Mesenchymal stem cell (in vitro differentiated cells and primary cell): Measurements from ENCODE around the gene PRKD1.

Source experiments
- DNase-seq: peaks from one replicate; pipeline ENCODE4 v3.0.0-alpha.2; 2013
- H2AFZ ChIP-seq: one replicate; pipeline ENCODE4 v1.6.1; 2013; ENCODE audit warnings: low read depth, mild to moderate bottlenecking, control low read depth, inconsistent platforms, low read length, moderate library complexity
- H2AK5ac ChIP-seq: 2 replicates; pipeline ENCODE4 v1.6.1; 2013; ENCODE audit warnings: low read length, moderate library complexity, mild to moderate bottlenecking, inconsistent platforms; ENCODE audit not compliant: severe bottlenecking
- H2BK120ac ChIP-seq: one replicate; pipeline ENCODE4 v1.6.1; 2013; ENCODE audit warnings: low read depth, mild to moderate bottlenecking, inconsistent platforms, low read length, moderate library complexity
- H2BK12ac ChIP-seq, 2 experiments: one replicate each; pipeline ENCODE4 v1.6.1; 2013; ENCODE audit warnings: inconsistent platforms in 2 of 2, low read length in 2 of 2, mild to moderate bottlenecking in 2 of 2, moderate library complexity in 2 of 2, control low read depth in 1 of 2
- H2BK15ac ChIP-seq: one replicate; pipeline ENCODE4 v1.6.1; 2013; ENCODE audit warnings: mild to moderate bottlenecking, low read depth, inconsistent platforms; ENCODE audit not compliant: poor library complexity, severe bottlenecking
- H2BK5ac ChIP-seq: 2 replicates; pipeline ENCODE4 v1.6.1; 2013; ENCODE audit warnings: low read depth, mild to moderate bottlenecking, low read length, control low read depth, inconsistent platforms; ENCODE audit not compliant: poor library complexity, severe bottlenecking
- H3K14ac ChIP-seq, 2 experiments: one replicate each; pipeline ENCODE4 v1.6.1; 2013; ENCODE audit warnings: inconsistent platforms in 2 of 2, low read length in 2 of 2, control low read depth in 1 of 2, mild to moderate bottlenecking in 1 of 2, moderate library complexity in 1 of 2
- H3K18ac ChIP-seq, 2 experiments: one replicate each; pipeline ENCODE4 v1.6.1; 2013; ENCODE audit warnings: inconsistent platforms in 2 of 2, low read length in 2 of 2, control low read depth in 1 of 2, low read depth in 1 of 2, mild to moderate bottlenecking in 1 of 2
- H3K23ac ChIP-seq, 2 experiments: one replicate each; pipeline ENCODE4 v1.6.1; 2013; ENCODE audit warnings: inconsistent platforms in 2 of 2, low read length in 2 of 2, mild to moderate bottlenecking in 2 of 2, moderate library complexity in 2 of 2, control low read depth in 1 of 2
- H3K27ac ChIP-seq: 2 replicates; pipeline ENCODE4 v1.5.1; 2013; ENCODE audit warnings: mild to moderate bottlenecking, moderate library complexity, low read length, control low read depth, inconsistent platforms; ENCODE audit not compliant: poor library complexity, severe bottlenecking
- H3K27me3 ChIP-seq, 2 experiments: 2 replicates each; pipeline versions ENCODE4 v1.6.1 to v1.7.0; 2013; ENCODE audit warnings: low read length in 2 of 2, mild to moderate bottlenecking in 2 of 2, moderate library complexity in 2 of 2, control low read depth in 1 of 2, inconsistent platforms in 1 of 2; ENCODE audit not compliant: control insufficient read depth in 1 of 2, insufficient read depth in 1 of 2
- H3K36me3 ChIP-seq, 2 experiments: 2 replicates each; pipeline versions ENCODE4 v1.6.1 to v1.7.0; 2013; ENCODE audit warnings: low read length in 2 of 2, control low read depth in 1 of 2, inconsistent platforms in 1 of 2, low read depth in 1 of 2, mild to moderate bottlenecking in 1 of 2; ENCODE audit not compliant: insufficient read depth in 2 of 2, control insufficient read depth in 1 of 2
- H3K4ac ChIP-seq, 2 experiments: one replicate each; pipeline ENCODE4 v1.6.1; 2013; ENCODE audit warnings: inconsistent platforms in 2 of 2, low read length in 2 of 2, mild to moderate bottlenecking in 2 of 2, moderate library complexity in 2 of 2, control low read depth in 1 of 2, low read depth in 1 of 2
- H3K4me1 ChIP-seq: 2 replicates; pipeline ENCODE4 v1.6.1; 2013; ENCODE audit warnings: low read depth, low read length, control low read depth; ENCODE audit not compliant: control insufficient read depth, insufficient read depth
- H3K4me2 ChIP-seq: 2 replicates; pipeline ENCODE4 v1.6.1; 2013; ENCODE audit warnings: low read length, mild to moderate bottlenecking, inconsistent platforms; ENCODE audit not compliant: poor library complexity, severe bottlenecking
- H3K4me3 ChIP-seq, 2 experiments: 2 replicates each; pipeline versions ENCODE4 v1.5.1 to v1.7.0; 2013; ENCODE audit warnings: low read length in 2 of 2, mild to moderate bottlenecking in 2 of 2, control low read depth in 1 of 2, low read depth in 1 of 2; ENCODE audit not compliant: insufficient read depth in 1 of 2
- H3K79me1 ChIP-seq: replicated peaks from 2 replicates; pipeline ENCODE4 v1.6.1; 2013; ENCODE audit warnings: mild to moderate bottlenecking, control low read depth, low read length, inconsistent platforms; ENCODE audit not compliant: poor library complexity, severe bottlenecking
- H3K9ac ChIP-seq: 2 replicates; pipeline ENCODE4 v1.7.0; 2013; ENCODE audit warnings: mild to moderate bottlenecking, low read length, moderate library complexity
- H3K9me3 ChIP-seq: 2 replicates; pipeline ENCODE4 v1.7.0; 2013; ENCODE audit warnings: mild to moderate bottlenecking, low read length; ENCODE audit not compliant: control insufficient read depth
- H4K8ac ChIP-seq: one replicate; pipeline ENCODE4 v1.6.1; 2013; ENCODE audit warnings: inconsistent platforms, mild to moderate bottlenecking, low read length, moderate library complexity
- H4K91ac ChIP-seq: one replicate; pipeline ENCODE4 v1.6.1; 2013; ENCODE audit warnings: mild to moderate bottlenecking, low read length, inconsistent platforms
- WGBS: methylation state at CpG from one replicate; pipeline ENCODE4 v1.1.7; 2013; ENCODE audit warnings: mixed read lengths; 5-methylcytosine and 5-hydroxymethylcytosine counted together

Gene PRKD1

DNA sequence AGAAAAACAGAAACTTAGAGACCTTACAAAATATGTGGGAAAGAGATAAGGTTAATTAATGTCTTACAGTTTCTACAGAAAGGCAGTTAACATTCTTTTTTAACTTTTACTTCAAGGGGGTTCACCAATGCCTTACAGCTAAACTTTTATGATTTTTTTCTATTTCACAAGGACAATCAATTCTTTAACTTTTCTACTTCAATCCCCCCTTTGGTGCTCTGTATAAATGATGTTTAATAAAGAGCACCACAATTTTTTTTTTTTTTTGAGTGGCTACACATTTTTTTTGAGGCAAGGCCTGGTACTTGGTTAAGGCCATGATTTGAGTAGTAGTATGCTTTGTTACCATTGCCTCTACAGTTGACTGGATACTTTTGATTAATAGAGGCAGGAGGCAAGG is 279.6 kb downstream of the PRKD1 start:
- no peak overlapping the region for H4K8ac ChIP-seq
- H2BK15ac ChIP-seq: no peak overlapping the region
- H3K36me3 ChIP-seq: peaks cover 5 to 17% of the 10 kb centered on the region in 2 experiments
- no peak overlapping the region for H2BK120ac ChIP-seq
- no peaks in the 10 kb centered on the region for H3K79me1 ChIP-seq
- H2AK5ac ChIP-seq: no peak overlapping the region
- no peaks in the 10 kb centered on the region for H3K27me3 ChIP-seq
- H3K4me1 ChIP-seq: peaks cover 5% of the 10 kb centered on the region
- H2BK5ac ChIP-seq: no peak overlapping the region
- H2BK12ac ChIP-seq: no peak overlapping the region
- peaks cover 82% of the 10 kb centered on the region for H3K9me3 ChIP-seq
- H2AFZ ChIP-seq: no peak overlapping the region
- H3K4me3 ChIP-seq: peak overlapping the region in 1 of 2 experiments; percentile 66
- peak; percentile 34 for DNase-seq
- H3K14ac ChIP-seq: no peak overlapping the region
- H3K18ac ChIP-seq: no peak overlapping the region
- H3K9ac ChIP-seq: no peak overlapping the region
- H3K27ac ChIP-seq: no peak overlapping the region
- no peak overlapping the region for H4K91ac ChIP-seq
- H3K4ac ChIP-seq: no peak overlapping the region
- H3K23ac ChIP-seq: no peak overlapping the region
- H3K4me2 ChIP-seq: no peak overlapping the region

DNA sequence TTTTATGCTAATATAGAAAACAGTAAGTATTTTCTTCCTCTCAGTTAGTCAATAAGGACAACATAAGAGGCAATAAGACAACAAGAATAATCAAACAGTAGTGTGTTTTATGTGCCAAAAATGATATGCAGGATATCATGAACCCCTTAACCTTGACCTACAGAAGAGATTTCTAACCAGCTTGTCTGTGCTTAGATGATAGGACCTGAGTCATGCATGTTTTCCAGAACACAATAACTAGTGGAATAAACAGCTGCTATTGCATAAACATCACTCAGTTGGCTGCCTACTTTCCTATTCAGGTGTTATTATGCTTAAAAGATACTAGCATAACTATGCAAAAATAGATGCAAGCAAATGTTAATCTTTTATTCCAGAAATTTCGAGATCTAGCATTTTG is 282.5 kb downstream of the PRKD1 start:
- Histone ChIP-seq H3K36me3 (peaks cover 4 to 12% of the 10 kb centered on the region in 2 experiments), H3K14ac (no peak overlapping the region)
- WGBS: 88% methylated on average over 1 of the region's 1 CpG

DNA sequence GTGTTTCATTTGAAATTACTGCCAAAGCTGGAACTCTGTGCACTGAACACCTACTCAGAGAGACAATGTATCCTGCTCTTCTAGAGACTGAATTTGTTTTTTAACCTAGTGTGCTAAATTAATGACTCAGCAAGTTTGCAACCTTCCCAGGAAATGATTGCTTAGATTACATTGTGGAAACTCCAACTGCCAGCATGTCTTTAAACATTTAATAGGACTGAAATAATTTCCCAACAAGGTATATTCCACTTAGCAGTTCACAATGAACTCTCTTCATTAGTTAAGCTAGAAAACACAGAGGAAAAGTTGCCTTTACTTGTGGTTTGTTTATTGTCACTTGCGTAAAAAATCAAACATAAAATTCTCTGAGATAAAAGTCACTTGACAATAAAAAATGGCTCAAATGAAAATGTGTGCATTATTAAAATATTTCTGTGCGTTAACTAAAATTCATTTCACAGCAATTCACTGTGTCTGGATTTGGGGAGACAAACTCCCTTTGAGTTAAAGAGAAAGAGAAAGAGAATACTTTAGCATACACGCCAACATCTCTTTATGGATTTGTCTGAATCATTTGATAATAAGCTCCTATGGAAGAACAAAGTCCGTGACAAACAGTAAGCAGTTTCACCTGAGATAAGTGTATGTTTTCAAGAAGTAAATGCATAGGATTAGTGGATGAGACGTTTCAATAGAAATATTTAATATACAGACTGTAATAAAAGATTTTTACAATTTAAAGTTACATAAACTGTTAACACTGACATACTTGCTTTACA is 284.0 kb downstream of the PRKD1 start:
- no peak overlapping the region for H3K9ac ChIP-seq
- 100% methylated on average over 2 of the region's 5 CpGs for WGBS

More for the DNA sequence above, 282.5 kb downstream of the PRKD1 start:
- Histone ChIP-seq H3K4me1 (peaks cover 3% of the 10 kb centered on the region), H3K9ac (no peak overlapping the region), H3K23ac (no peak overlapping the region), H2BK120ac (no peak overlapping the region), H2BK5ac (no peak overlapping the region), H3K79me1 (no peaks in the 10 kb centered on the region), H3K4me2 (no peak overlapping the region), H2AFZ (no peak overlapping the region), H3K27ac (no peak overlapping the region), H2BK12ac (no peak overlapping the region), H4K8ac (no peak overlapping the region), H3K18ac (no peak overlapping the region), H2AK5ac (no peak overlapping the region), H2BK15ac (no peak overlapping the region), H3K9me3 (peaks cover 62% of the 10 kb centered on the region), H3K4me3 (peak overlapping the region in 1 of 2 experiments; percentile 45), H3K4ac (no peak overlapping the region), H3K27me3 (no peaks in the 10 kb centered on the region), H4K91ac (no peak overlapping the region)
- DNase-seq: peak; percentile 28

DNA sequence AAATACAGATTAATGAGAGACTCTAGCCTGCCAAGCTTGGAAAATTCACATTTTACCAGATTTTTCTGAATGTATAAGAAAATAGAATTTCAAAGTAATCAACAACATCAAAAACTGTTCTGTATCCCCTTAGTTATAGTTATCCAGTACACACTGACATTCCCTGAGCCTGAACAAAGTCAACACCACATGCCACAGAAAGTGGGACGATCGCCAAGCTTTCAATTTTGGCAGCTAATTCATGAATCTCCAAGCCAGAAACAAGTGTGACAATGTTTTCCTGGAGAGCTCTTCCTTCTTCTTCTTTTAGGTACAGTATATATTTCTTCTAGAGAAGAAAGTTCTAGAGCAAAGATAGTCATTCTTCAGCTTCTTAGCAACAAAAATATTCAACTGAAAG is 290.2 kb downstream of the PRKD1 start:
- Histone ChIP-seq H3K4ac (no peak overlapping the region), H2BK12ac (no peak overlapping the region), H2AFZ (no peak overlapping the region), H2BK120ac (no peak overlapping the region), H3K9me3 (peaks cover 2% of the 10 kb centered on the region), H3K4me2 (no peak overlapping the region), H4K8ac (no peak overlapping the region), H4K91ac (no peak overlapping the region), H2BK5ac (no peak overlapping the region), H3K4me1 (no peaks in the 10 kb centered on the region), H3K36me3 (peaks cover 0 to 30% of the 10 kb centered on the region in 2 experiments), H3K9ac (no peak overlapping the region), H3K18ac (no peak overlapping the region), H3K27ac (no peak overlapping the region), H3K23ac (no peak overlapping the region), H2AK5ac (no peak overlapping the region), H3K79me1 (no peaks in the 10 kb centered on the region), H3K27me3 (no peaks in the 10 kb centered on the region), H3K4me3 (no peak overlapping the region), H3K14ac (no peak overlapping the region), H2BK15ac (no peak overlapping the region)
- DNase-seq: peak; percentile 54
- no CpG with 5 or more reads among the region's 2 CpGs for WGBS

More for the DNA sequence above, 284.0 kb downstream of the PRKD1 start:
- H2BK15ac ChIP-seq: no peak overlapping the region
- no peak overlapping the region for H2BK12ac ChIP-seq
- H3K4ac ChIP-seq: no peak overlapping the region
- no peaks in the 10 kb centered on the region for H3K27me3 ChIP-seq
- peaks cover 0 to 10% of the 10 kb centered on the region in 2 experiments for H3K36me3 ChIP-seq
- no peak overlapping the region for H2BK5ac ChIP-seq
- H3K23ac ChIP-seq: no peak overlapping the region
- no peak overlapping the region for H3K14ac ChIP-seq
- H2BK120ac ChIP-seq: no peak overlapping the region
- no peak overlapping the region for H4K91ac ChIP-seq
- no peaks in the 10 kb centered on the region for H3K4me1 ChIP-seq
- H3K4me2 ChIP-seq: no peak overlapping the region
- no peak overlapping the region for H4K8ac ChIP-seq
- H3K27ac ChIP-seq: no peak overlapping the region
- DNase-seq: peak; percentile 47
- H2AFZ ChIP-seq: no peak overlapping the region
- no peak overlapping the region for H2AK5ac ChIP-seq
- no peaks in the 10 kb centered on the region for H3K79me1 ChIP-seq
- no peak overlapping the region for H3K4me3 ChIP-seq
- H3K9me3 ChIP-seq: peaks cover 48% of the 10 kb centered on the region
- H3K18ac ChIP-seq: no peak overlapping the region
